ENCODE results near the gene ATP13A5.

Gene ATP13A5

DNA sequence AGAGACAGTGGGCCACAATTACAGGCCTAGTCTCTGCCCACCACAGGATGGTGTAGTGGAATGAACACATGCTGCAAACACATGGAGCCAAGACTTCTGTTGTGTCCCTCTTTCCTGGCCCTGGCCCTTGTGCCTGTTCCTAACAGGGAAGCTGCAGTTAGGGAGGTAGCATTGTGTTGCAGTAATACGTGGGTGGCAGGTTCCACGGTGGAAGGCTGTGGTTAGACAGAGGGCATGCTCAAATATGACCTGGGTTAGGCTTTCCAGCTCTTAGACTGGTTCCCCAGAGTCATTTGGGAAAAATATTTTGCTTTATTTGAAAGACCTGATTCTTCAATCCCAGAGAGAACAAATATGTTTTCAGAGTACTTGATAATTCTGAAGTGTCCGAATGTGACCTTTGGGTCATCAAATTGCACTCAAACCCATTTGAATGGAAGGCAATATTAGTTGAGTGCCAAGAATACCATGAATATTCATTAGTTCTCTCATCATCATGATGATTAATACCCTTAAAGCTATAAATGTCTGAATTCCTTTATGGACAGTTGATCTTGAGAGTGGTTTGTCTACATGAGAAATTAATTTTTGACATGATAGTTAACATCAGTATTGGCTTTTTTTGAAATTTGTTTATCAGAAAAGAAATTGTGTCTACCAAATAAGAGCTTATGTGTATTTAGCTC is 109.1 kb downstream of the ATP13A5 start:
- no peak for FAIRE-seq

GRCh38 chr3:193262707-193263106 is 115.8 kb downstream of the ATP13A5 start:
- FAIRE-seq = no peak

GRCh38 chr3:193261970-193262369 is 116.6 kb downstream of the ATP13A5 start:
- no peak for FAIRE-seq

DNA sequence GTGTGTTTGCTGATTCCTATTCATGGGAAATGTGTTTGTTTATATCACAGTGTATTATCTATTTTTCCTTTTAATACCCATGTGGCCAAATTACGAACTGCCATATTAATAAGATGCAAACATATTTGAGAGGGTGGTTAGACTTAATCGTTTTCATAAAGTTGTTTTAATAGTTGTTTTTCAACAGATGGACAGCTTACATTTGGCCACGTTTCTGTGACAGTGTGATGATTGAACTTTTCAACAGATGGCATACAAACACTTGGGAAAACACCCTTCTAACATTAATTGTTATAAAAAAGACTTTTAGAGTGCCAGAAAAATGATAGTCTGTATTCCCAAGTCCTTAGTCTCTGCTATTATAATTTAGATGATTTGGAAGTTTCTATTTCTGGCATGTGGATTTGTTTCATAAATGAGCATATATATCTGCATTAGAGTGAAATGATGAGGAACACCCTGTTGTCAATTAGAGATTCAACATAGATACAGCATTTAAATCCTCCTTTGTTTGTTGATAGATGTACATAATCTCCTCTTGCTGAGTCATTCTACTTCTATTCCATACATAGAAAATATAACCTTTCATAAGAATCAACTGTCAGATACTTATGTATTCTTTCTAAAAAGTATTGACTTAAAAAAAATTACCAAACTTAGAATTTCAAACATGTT is 124.4 kb downstream of the ATP13A5 start:
- no peak for FAIRE-seq

DNA sequence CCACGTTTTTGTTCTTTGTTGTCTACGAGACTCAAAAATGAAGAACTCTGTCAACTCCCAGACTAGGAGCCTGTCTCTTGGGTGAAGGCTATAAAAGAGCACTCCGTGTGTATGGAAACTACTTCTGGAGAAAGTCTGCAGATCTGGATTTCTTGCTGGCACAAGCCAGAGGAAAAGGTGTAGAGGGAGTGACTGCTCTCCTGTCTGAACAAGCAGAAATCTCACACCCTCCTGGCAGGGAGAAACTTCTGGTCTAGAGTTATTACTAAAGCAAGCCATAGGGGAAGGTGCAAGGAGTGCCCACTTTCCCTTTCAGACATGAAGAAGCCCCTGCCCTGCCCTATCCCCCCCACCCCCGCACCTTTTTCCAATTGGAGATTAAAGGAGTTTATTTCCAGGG is 128.1 kb downstream of the ATP13A5 start:
- no peak for FAIRE-seq

- no peak for FAIRE-seq
Observed at GRCh38 chr3:193248848-193249468, 129.6 kb downstream of the ATP13A5 start.

DNA sequence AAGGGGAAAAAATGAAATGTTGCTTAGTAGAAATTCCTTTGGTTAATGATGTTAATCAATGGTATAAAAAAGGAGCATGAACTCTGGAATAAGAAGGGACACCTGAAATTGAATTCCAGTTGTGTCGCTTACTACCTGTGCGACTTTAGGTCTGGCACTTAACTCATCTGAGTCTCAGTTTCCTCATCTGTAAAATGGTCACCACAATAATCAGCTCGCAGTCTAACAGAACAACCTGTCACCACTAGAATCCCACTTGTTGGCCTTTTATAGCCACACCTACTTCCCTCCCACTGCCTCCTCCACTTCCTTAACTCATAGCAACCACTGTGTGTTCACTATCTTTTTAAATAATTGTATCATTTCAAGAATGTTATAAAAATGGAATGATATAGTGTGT is 135.0 kb downstream of the ATP13A5 start:
- no peak for FAIRE-seq

DNA sequence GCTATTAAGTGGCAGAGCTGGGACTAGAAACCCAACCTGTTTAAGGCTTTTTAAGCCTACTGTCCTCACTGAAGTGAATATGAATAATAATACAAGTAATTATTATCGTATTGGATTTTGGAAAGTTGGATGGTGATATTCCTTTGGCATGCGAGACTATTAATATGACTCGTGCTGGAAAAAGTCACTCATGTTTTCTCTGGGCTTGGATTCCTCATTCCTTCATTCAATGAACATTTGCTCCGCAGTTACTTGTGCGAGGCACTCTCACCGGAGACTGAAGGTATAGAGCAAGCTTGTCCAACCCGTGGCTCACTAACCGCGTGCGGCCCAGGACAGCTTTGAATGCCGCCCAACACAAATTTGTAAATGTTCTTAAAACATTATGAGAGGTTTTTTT is 136.8 kb downstream of the ATP13A5 start:
- no peak for FAIRE-seq

GRCh38 chr3:193240850-193241706 is 137.5 kb downstream of the ATP13A5 start, which contains the start of gene PLAAT1:
Gene PLAAT1, plus strand, starts transcription at chr3:193241222. Its CDS starts 14,429 bp downstream, at chr3:193255651.
- no peak for FAIRE-seq

DNA sequence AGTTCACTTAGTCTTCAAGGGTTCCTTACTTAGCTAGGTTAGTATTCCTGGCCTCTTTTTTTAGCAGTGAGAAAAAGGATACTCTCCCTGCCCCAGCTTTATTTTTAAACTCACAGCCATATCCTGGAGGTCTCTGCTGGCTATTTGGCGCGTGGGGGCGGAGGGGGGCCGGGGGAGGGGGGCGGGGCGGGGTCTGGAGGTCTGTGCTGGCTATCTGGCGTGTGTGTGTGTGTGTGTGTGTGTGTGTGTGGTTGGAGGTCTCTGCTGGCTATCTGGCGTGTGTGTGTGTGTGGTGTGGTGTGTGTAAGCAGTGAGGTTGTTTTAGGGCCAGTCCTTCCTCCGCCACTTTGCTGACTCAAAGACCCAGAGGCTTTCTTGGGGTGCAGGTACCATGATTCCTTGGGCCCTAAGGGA is 138.1 kb downstream of the ATP13A5 start:
- FAIRE-seq = no peak

DNA sequence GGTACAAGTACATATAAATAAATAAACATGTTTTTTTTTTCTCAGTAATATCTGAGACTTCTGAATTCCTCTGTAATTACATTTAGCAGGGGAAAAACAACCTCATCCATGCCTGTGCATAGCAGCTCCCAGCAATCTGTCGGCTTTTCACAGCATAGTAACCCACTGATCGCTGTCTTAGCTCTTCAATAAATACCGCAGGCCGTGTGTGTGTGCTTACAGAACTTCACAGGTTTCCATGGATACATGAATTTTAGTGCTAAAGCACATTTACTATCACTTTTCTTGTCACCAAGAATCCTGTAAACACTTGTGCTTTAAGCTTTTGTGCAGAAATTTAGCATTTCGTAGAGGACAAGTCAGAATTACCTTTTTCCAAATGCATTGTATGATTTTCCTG is 141.5 kb downstream of the ATP13A5 start:
- FAIRE-seq = no peak

GRCh38 chr3:193236599-193236998 is 142.0 kb downstream of the ATP13A5 start:
- FAIRE-seq = no peak

- no peak for FAIRE-seq
Observed at GRCh38 chr3:193231201-193231600, 147.4 kb downstream of the ATP13A5 start.

DNA sequence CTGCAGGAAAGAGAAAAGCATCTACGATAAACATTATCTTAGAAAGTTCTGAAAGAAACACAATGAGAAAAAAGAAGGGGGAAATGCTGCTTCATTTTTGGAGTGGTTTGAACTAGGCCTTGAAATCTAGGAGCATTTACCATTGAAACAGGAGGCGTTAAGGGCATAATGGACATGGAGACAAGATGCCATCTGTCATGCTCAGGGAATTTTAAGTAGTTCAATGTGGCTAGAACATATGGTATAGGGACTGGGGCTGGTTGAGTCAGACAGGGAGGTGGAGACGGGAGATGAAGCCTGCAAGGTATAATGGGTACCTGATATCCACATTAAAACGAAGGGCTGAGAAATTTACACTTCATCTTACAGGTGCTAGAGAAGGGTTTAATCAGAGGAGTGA is 147.9 kb downstream of the ATP13A5 start:
- FAIRE-seq = no peak

DNA sequence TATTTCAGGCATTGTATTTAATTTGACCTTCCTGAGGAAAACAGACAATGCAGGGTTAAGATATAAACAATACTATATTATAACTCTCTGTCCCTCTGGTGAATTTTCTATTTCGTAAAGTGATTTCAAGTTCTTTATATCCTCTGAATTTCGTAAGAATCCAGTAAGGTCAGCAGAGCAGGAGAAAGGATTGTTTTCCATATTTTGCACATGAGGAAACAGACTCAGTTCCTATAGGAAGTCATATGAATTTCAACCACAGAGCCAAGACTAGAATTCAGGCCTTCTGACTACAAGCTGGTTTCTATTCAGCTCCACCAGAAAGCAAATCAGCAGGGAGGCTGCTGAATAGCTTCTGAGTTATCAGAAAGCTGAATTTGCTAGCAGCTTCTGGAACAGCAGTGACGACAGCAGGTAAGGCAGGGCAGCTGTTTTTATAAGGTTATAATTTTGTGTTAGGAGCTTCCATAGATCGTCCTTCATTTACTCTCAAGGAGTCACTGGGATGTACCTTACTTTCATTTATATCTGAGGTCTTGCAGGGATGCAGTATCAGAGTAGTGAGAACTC is 148.6 kb downstream of the ATP13A5 start:
- no peak for FAIRE-seq

- FAIRE-seq = no peak
Observed at GRCh38 chr3:193228206-193228605, 150.3 kb downstream of the ATP13A5 start.

GRCh38 chr3:193225302-193226125 is 153.0 kb downstream of the ATP13A5 start:
- FAIRE-seq = no peak
